Suprapubic skin (tissue), 4 donors: ENCODE data around the gene TAPBPL.
"Not testable (repeated sequence)": the region's sequence is repeated elsewhere in the genome, so short reads cannot be mapped to it uniquely, and the experiment has no call there.

Source experiments
- EP300 ChIP-seq: sonication (generic); formaldehyde crosslinking; IDR thresholded peaks from one replicate; pipeline ENCODE4 v1.6.1; 2017; ENCODE audit warnings: antibody characterized with exemption
- POLR2A ChIP-seq, 2 donors: fragments of 450-650 bp; IDR thresholded peaks; one replicate each; pipeline ENCODE4 v1.6.1; 2017; ENCODE audit warnings: antibody characterized with exemption in 2 of 2, mild to moderate bottlenecking in 2 of 2, moderate library complexity in 2 of 2
- POLR2AphosphoS5 ChIP-seq, 3 donors: sonication (generic); formaldehyde crosslinking; IDR thresholded peaks; one replicate each; pipeline ENCODE4 v1.6.1; 2017; ENCODE audit warnings: antibody characterized with exemption in 3 of 3
- TF ChIP-seq, protein P1 (sequence below), 2 donors: fragments of 200-600 bp in 1 of 2; fragments of 450-650 bp in 1 of 2; sonication (generic) in 1 of 2; IDR thresholded peaks; one replicate each; pipeline ENCODE4 v1.5.1; 2016 to 2019; ENCODE audit warnings: antibody characterized with exemption in 2 of 2, mild to moderate bottlenecking in 1 of 2, moderate library complexity in 1 of 2

DNA sequence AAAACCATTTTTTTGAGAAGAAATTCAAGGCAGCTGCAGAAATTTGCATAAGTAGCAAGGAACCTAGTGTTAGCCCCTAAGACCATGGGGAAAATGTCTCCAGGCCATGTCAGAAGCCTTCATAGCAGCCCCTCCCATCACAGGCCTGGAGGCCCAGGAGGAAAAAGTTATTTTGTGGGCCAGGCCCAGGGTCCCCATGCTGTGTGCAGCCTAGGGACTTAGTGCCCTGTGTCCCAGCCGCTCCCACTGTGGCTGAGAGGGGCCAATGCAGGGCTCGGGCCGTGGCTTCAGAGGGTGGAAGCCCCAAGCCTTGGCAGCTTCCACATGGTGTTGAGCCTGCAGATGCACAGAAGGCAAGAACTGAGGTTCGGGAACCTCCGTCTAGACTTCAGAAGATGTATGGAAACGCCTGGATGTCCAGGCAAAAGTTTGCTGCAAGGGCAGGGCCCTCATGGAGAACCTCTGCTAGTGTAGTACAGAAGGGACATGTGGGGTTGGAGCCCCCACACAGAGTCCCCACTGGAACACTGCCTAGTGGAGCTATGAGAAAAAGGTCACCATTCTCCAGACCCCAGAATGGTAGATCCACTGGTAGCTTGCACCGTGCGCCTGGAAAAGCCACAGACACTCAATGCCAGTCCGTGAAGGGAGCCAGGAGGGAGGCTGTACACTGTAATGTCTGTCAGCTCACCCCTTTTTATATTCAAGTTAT lies 15.9 kb downstream of the TAPBPL start:
- TF ChIP-seq, protein P1, sequence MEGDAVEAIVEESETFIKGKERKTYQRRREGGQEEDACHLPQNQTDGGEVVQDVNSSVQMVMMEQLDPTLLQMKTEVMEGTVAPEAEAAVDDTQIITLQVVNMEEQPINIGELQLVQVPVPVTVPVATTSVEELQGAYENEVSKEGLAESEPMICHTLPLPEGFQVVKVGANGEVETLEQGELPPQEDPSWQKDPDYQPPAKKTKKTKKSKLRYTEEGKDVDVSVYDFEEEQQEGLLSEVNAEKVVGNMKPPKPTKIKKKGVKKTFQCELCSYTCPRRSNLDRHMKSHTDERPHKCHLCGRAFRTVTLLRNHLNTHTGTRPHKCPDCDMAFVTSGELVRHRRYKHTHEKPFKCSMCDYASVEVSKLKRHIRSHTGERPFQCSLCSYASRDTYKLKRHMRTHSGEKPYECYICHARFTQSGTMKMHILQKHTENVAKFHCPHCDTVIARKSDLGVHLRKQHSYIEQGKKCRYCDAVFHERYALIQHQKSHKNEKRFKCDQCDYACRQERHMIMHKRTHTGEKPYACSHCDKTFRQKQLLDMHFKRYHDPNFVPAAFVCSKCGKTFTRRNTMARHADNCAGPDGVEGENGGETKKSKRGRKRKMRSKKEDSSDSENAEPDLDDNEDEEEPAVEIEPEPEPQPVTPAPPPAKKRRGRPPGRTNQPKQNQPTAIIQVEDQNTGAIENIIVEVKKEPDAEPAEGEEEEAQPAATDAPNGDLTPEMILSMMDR (IDR thresholded peaks at IDR 0.05): not testable (repeated sequence)
- not testable (repeated sequence) for TF ChIP-seq POLR2A (IDR thresholded peaks at IDR 0.05); EP300; POLR2AphosphoS5 (IDR thresholded peaks at IDR 0.05)
